ENCODE results near the gene ZNF488.

The ZNF488 gene

GRCh38 chr10:47348661-47349470, 35.2 kb downstream of the ZNF488 start:
- Mint-ChIP-seq H3K4me3 (no peak overlapping the region), H3K4me1 (ENCODE audit: low read depth) (no peaks in the 10 kb centered on the region), H3K27me3 (no peaks in the 10 kb centered on the region), H3K36me3 (ENCODE audit: low read depth) (no peaks in the 10 kb centered on the region), H3K27ac (no peak overlapping the region), H3K9me3 (no peaks in the 10 kb centered on the region)
- intact Hi-C loops (cut with micrococcal nuclease): no loop called here

GRCh38 chr10:47348138-47348651, 35.9 kb downstream of the ZNF488 start, which contains the start of gene RBP3:
TSS of gene RBP3 (plus strand) at chr10:47348363. CDS start at chr10:47348485, 122 bp downstream.
- Mint-ChIP-seq H3K36me3 (ENCODE audit: low read depth) (no peaks in the 10 kb centered on the region), H3K27ac (no peak within 1 kb of the TSS), H3K9me3 (no peaks in the 10 kb centered on the region), H3K4me1 (ENCODE audit: low read depth) (no peaks in the 10 kb centered on the region), H3K27me3 (no peaks in the 10 kb centered on the region), H3K4me3 (no peak within 1 kb of the TSS)
- intact Hi-C loops (cut with micrococcal nuclease): no loop called here

GRCh38 chr10:47347303-47347675, 36.8 kb downstream of the ZNF488 start:
- no peaks in the 10 kb centered on the region for H3K36me3 Mint-ChIP-seq (ENCODE audit: low read depth)
- no peaks in the 10 kb centered on the region for H3K4me1 Mint-ChIP-seq (ENCODE audit: low read depth)
- no peaks in the 10 kb centered on the region for H3K9me3 Mint-ChIP-seq
- intact Hi-C loops (cut with micrococcal nuclease): no loop called here
- no peak overlapping the region for H3K27ac Mint-ChIP-seq
- no peaks in the 10 kb centered on the region for H3K27me3 Mint-ChIP-seq
- no peak overlapping the region for H3K4me3 Mint-ChIP-seq

- H3K27me3 Mint-ChIP-seq: no peaks in the 10 kb centered on the region
- no peaks in the 10 kb centered on the region for H3K9me3 Mint-ChIP-seq
- no peak overlapping the region for H3K4me3 Mint-ChIP-seq
- no peaks in the 10 kb centered on the region for H3K4me1 Mint-ChIP-seq (ENCODE audit: low read depth)
- intact Hi-C loops (cut with micrococcal nuclease): no loop called here
- H3K27ac Mint-ChIP-seq: no peak overlapping the region
- H3K36me3 Mint-ChIP-seq (ENCODE audit: low read depth): no peaks in the 10 kb centered on the region
Measured at GRCh38 chr10:47346581-47347302, 37.4 kb downstream of the ZNF488 start.

- peaks cover 3% of the 10 kb centered on the region for H3K27me3 Mint-ChIP-seq
- H3K27ac Mint-ChIP-seq: no peak overlapping the region
- H3K4me3 Mint-ChIP-seq: no peak overlapping the region
- H3K9me3 Mint-ChIP-seq: no peaks in the 10 kb centered on the region
- peaks cover 4% of the 10 kb centered on the region for H3K4me1 Mint-ChIP-seq (ENCODE audit: low read depth)
- intact Hi-C loops (cut with micrococcal nuclease): no loop called here
- no peaks in the 10 kb centered on the region for H3K36me3 Mint-ChIP-seq (ENCODE audit: low read depth)
Measured at GRCh38 chr10:47344996-47345870, 38.9 kb downstream of the ZNF488 start.

GRCh38 chr10:47340608-47341170, 43.4 kb downstream of the ZNF488 start:
- Mint-ChIP-seq H3K27me3 (peaks cover 11% of the 10 kb centered on the region), H3K4me1 (ENCODE audit: low read depth) (peaks cover 11% of the 10 kb centered on the region), H3K27ac (no peak overlapping the region), H3K9me3 (no peaks in the 10 kb centered on the region), H3K4me3 (no peak overlapping the region), H3K36me3 (ENCODE audit: low read depth) (no peaks in the 10 kb centered on the region)
- intact Hi-C loops (cut with micrococcal nuclease): no loop called here

- H3K27ac Mint-ChIP-seq: no peak overlapping the region
- H3K4me1 Mint-ChIP-seq (ENCODE audit: low read depth): peaks cover 11% of the 10 kb centered on the region
- no peaks in the 10 kb centered on the region for H3K9me3 Mint-ChIP-seq
- intact Hi-C loops (cut with micrococcal nuclease): no loop called here
- H3K4me3 Mint-ChIP-seq: no peak overlapping the region
- H3K27me3 Mint-ChIP-seq: peaks cover 11% of the 10 kb centered on the region
- no peaks in the 10 kb centered on the region for H3K36me3 Mint-ChIP-seq (ENCODE audit: low read depth)
Measured at GRCh38 chr10:47339759-47340607, 44.1 kb downstream of the ZNF488 start.

GRCh38 chr10:47339186-47339735, 44.8 kb downstream of the ZNF488 start:
- intact Hi-C loops (cut with micrococcal nuclease): no loop called here
- no peak overlapping the region for H3K4me3 Mint-ChIP-seq
- H3K4me1 Mint-ChIP-seq (ENCODE audit: low read depth): peaks cover 11% of the 10 kb centered on the region
- H3K27me3 Mint-ChIP-seq: peaks cover 13% of the 10 kb centered on the region
- H3K9me3 Mint-ChIP-seq: no peaks in the 10 kb centered on the region
- H3K27ac Mint-ChIP-seq: no peak overlapping the region
- H3K36me3 Mint-ChIP-seq (ENCODE audit: low read depth): no peaks in the 10 kb centered on the region

- H3K27me3 Mint-ChIP-seq: peaks cover 13% of the 10 kb centered on the region
- intact Hi-C loops (cut with micrococcal nuclease): no loop called here
Measured at GRCh38 chr10:47337310-47337709, 46.8 kb downstream of the ZNF488 start.

GRCh38 chr10:47336387-47337134, 47.5 kb downstream of the ZNF488 start:
- H3K27ac Mint-ChIP-seq: no peak overlapping the region
- H3K4me3 Mint-ChIP-seq: no peak overlapping the region
- no peaks in the 10 kb centered on the region for H3K9me3 Mint-ChIP-seq
- H3K36me3 Mint-ChIP-seq (ENCODE audit: low read depth): no peaks in the 10 kb centered on the region
- H3K27me3 Mint-ChIP-seq: peaks cover 13% of the 10 kb centered on the region
- intact Hi-C loops (cut with micrococcal nuclease): no loop called here
- peaks cover 11% of the 10 kb centered on the region for H3K4me1 Mint-ChIP-seq (ENCODE audit: low read depth)

More at GRCh38 chr10:47337310-47337709, 46.8 kb downstream of the ZNF488 start:
- Mint-ChIP-seq H3K4me3 (no peak overlapping the region), H3K36me3 (ENCODE audit: low read depth) (no peaks in the 10 kb centered on the region), H3K9me3 (no peaks in the 10 kb centered on the region), H3K27ac (no peak overlapping the region), H3K4me1 (ENCODE audit: low read depth) (peaks cover 11% of the 10 kb centered on the region)

- Mint-ChIP-seq H3K27ac (no peak overlapping the region), H3K4me1 (ENCODE audit: low read depth) (peaks cover 11% of the 10 kb centered on the region), H3K36me3 (ENCODE audit: low read depth) (no peaks in the 10 kb centered on the region), H3K4me3 (no peak overlapping the region), H3K27me3 (peaks cover 13% of the 10 kb centered on the region), H3K9me3 (no peaks in the 10 kb centered on the region)
- intact Hi-C loops (cut with micrococcal nuclease): no loop called here
Measured at GRCh38 chr10:47335906-47336305, 48.2 kb downstream of the ZNF488 start.

All from dendritic cell treated with granulocyte-macrophage colony-stimulating factor and Interleukin-4, amounts not matched to agents 40 ng/mL and 50 ng/mL, for 4 days (primary cell).